HCT116 (cell line): ENCODE data around the gene C19orf18. TPM values are rescaled to one million over a fixed set of nuclear protein-coding genes. Genes with fewer than 3 reads are reported as not detected.

Experiments used
- ATAC-seq: fragments of 200-7000 bp; cut with Tn5 transposase; 2 replicates; pipeline ENCODE4 v1.9.1; 2020; ENCODE audit warnings: mild to moderate bottlenecking, moderate library complexity
- BruUV-seq: library from RNA; stranded (reverse); fragments of 400-500 nt; replicated peaks from 2 replicates; lab custom pipeline; 2021; lab: Mats Ljungman, UMichigan
- CTCF ChIA-PET: fragments of 300-600 bp; sonication (Branson Sonifier 250); formaldehyde crosslinking; loops from one replicate; lab custom pipeline; 2021; ENCODE audit warnings: antibody characterized with exemption; lab: Charles Lee
- POLR2A ChIA-PET: fragments of 300-600, 350-600 bp; sonication (Branson Sonifier 250); formaldehyde crosslinking; loops from one replicate; lab custom pipeline; 2021; ENCODE audit warnings: antibody characterized with exemption; lab: Charles Lee
- RAD21 ChIA-PET, 2 experiments: fragments of 300-600 bp; sonication (Branson Sonifier 250); formaldehyde crosslinking; loops; one replicate each; lab custom pipeline; 2023; ENCODE audit warnings: low total read pairs in 2 of 2; ENCODE audit not compliant: uncharacterized antibody in 2 of 2, unreplicated experiment in 2 of 2, low non-redundant PET in 1 of 2; lab: Charles Lee
- DNase-seq: peaks from one replicate; pipeline ENCODE4 v3.0.0-alpha.2; 2010; ENCODE audit warnings: low read depth, low spot score
- H2AFZ ChIP-seq: fragments of 200-600 bp; shearing (Covaris generic), sonication (generic); 2 replicates; pipeline ENCODE4 v1.6.1; 2017; ENCODE audit warnings: low read depth, mixed run types, mixed read lengths, antibody characterized with exemption, low read length; ENCODE audit not compliant: poor library complexity, severe bottlenecking
- H3K27ac ChIP-seq: 2 replicates; pipeline ENCODE4 v1.5.1; 2012; ENCODE audit warnings: low read depth, low read length
- H3K27me3 ChIP-seq: fragments of 200-600 bp; sonication (generic); 2 replicates; pipeline ENCODE4 v1.6.1; 2016; ENCODE audit warnings: mixed run types, low read length, mixed read lengths; ENCODE audit not compliant: insufficient read depth
- H3K36me3 ChIP-seq, 2 experiments: fragments of 200-500 bp in 1 of 2; fragments of 200-600 bp in 1 of 2; sonication (Bioruptor generic) in 1 of 2; sonication (generic) in 1 of 2; 2 replicates each; pipeline versions ENCODE4 v1.5.1 to v1.6.1; 2014 to 2016; ENCODE audit warnings: low read length in 2 of 2, inconsistent platforms in 1 of 2, mixed read lengths in 1 of 2, mixed run types in 1 of 2; ENCODE audit not compliant: insufficient read depth in 2 of 2, control insufficient read depth in 1 of 2
- H3K4me1 ChIP-seq, 2 experiments: fragments of 200-600 bp in 1 of 2; sonication (generic) in 1 of 2; 2 replicates each; pipeline versions ENCODE4 v1.5.1 to v1.6.1; 2012 to 2017; ENCODE audit warnings: low read length in 2 of 2, inconsistent platforms in 1 of 2, mild to moderate bottlenecking in 1 of 2, mixed read lengths in 1 of 2, mixed run types in 1 of 2, moderate library complexity in 1 of 2; ENCODE audit not compliant: insufficient read depth in 2 of 2, control insufficient read depth in 1 of 2
- H3K4me2 ChIP-seq: fragments of 200-600 bp; sonication (generic); 2 replicates; pipeline ENCODE4 v1.6.1; 2017; ENCODE audit warnings: mixed run types, low read length, mixed read lengths
- H3K4me3 ChIP-seq, 2 experiments: fragments of 200-600 bp in 1 of 2; sonication (generic) in 1 of 2; replicated peaks in 1 of 2; 2 replicates each; pipeline ENCODE4 v1.5.1; 2011 to 2016; ENCODE audit warnings: low read length in 2 of 2, control low read depth in 1 of 2, low read depth in 1 of 2, mild to moderate bottlenecking in 1 of 2, mixed read lengths in 1 of 2, mixed run types in 1 of 2
- H3K79me2 ChIP-seq: fragments of 200-600 bp; sonication (generic); 2 replicates; pipeline ENCODE4 v1.6.1; 2017; ENCODE audit warnings: mild to moderate bottlenecking, mixed run types, low read length, moderate library complexity, mixed read lengths; ENCODE audit not compliant: insufficient read depth
- H3K9ac ChIP-seq: fragments of 200-600 bp; sonication (generic); 2 replicates; pipeline ENCODE4 v1.6.1; 2016; ENCODE audit warnings: low read length, mixed read lengths
- H3K9me2 ChIP-seq: fragments of 200-600 bp; sonication (generic), shearing (Covaris generic); 2 replicates; pipeline ENCODE4 v1.6.1; 2017; ENCODE audit warnings: mixed run types, mild to moderate bottlenecking, moderate library complexity; ENCODE audit not compliant: insufficient read depth
- H3K9me3 ChIP-seq, 2 experiments: fragments of 200-500 bp in 1 of 2; fragments of 200-600 bp in 1 of 2; sonication (Bioruptor generic) in 1 of 2; sonication (generic) in 1 of 2; 2 replicates each; pipeline ENCODE4 v1.6.1; 2014 to 2017; ENCODE audit warnings: low read length in 2 of 2, mixed read lengths in 2 of 2, inconsistent platforms in 1 of 2, low read depth in 1 of 2, mild to moderate bottlenecking in 1 of 2, mixed run types in 1 of 2, moderate library complexity in 1 of 2; ENCODE audit not compliant: control insufficient read depth in 1 of 2, insufficient read depth in 1 of 2
- H4K20me1 ChIP-seq: fragments of 200-600 bp; sonication (generic), shearing (Covaris generic); 2 replicates; pipeline ENCODE4 v1.6.1; 2017; ENCODE audit warnings: mixed run types, mild to moderate bottlenecking, moderate library complexity; ENCODE audit not compliant: insufficient read depth
- ATF3 ChIP-seq: IDR thresholded peaks from 2 replicates; pipeline ENCODE4 v1.6.1; 2012
- ELF1 ChIP-seq: IDR thresholded peaks from 2 replicates; pipeline ENCODE4 v1.6.1; 2012; ENCODE audit warnings: low read depth, borderline replicate concordance
- EZH2 ChIP-seq: fragments of 200-600 bp; sonication (generic); IDR thresholded peaks from 2 replicates; pipeline ENCODE4 v1.6.1; 2017; ENCODE audit warnings: antibody characterized with exemption, mixed run types
- FOSL1 ChIP-seq: IDR thresholded peaks from 2 replicates; pipeline ENCODE4 v1.6.1; 2012; ENCODE audit warnings: low read depth
- JUND ChIP-seq: IDR thresholded peaks from 2 replicates; pipeline ENCODE4 v1.6.1; 2012
- MAX ChIP-seq: IDR thresholded peaks from 2 replicates; pipeline ENCODE4 v1.6.1; 2012
- POLR2A ChIP-seq: IDR thresholded peaks from 2 replicates; pipeline ENCODE4 v1.7.0; 2011; ENCODE audit warnings: borderline replicate concordance; ENCODE audit not compliant: insufficient read depth, insufficient read length; ENCODE audit errors: extremely low read depth
- POLR2AphosphoS5 ChIP-seq: IDR thresholded peaks from 2 replicates; pipeline ENCODE4 v1.6.1; 2011; ENCODE audit warnings: mild to moderate bottlenecking, low read depth, low read length, moderate library complexity
- SP1 ChIP-seq: IDR thresholded peaks from 2 replicates; pipeline ENCODE4 v1.6.1; 2012; ENCODE audit warnings: low read depth
- SRF ChIP-seq: IDR thresholded peaks from 2 replicates; pipeline ENCODE4 v1.6.1; 2012; ENCODE audit warnings: low read depth
- TCF7L2 ChIP-seq: IDR thresholded peaks from 2 replicates; pipeline ENCODE4 v1.7.0; 2011; ENCODE audit warnings: borderline replicate concordance, inconsistent platforms; ENCODE audit not compliant: insufficient read depth, insufficient read length; ENCODE audit errors: extremely low read depth
- YY1 ChIP-seq: IDR thresholded peaks from 2 replicates; pipeline ENCODE4 v1.6.1; 2011; ENCODE audit warnings: low read length, low read depth, moderate library complexity, mild to moderate bottlenecking; ENCODE audit not compliant: insufficient replicate concordance; ENCODE audit errors: extremely low read depth
- ZFX ChIP-seq: fragments of 450-650 bp; IDR thresholded peaks from 2 replicates; pipeline ENCODE4 v1.6.1; 2017
- intact Hi-C: fragments of 100-400 bp; cut with micrococcal nuclease; formaldehyde crosslinking; loops from 2 replicates; pipeline ENCODE4 v1.10.0; 2022
- total RNA-seq: library from RNA; stranded (reverse); gene quantifications from one replicate; pipeline ENCODE4 v1.2.1, GENCODE V29; 2021; ENCODE audit not compliant: unreplicated experiment

Gene C19orf18
- total RNA-seq, 1 experiment from 2014 or later = not detected

GRCh38 chr19:57914531-57914930, 59.8 kb downstream of the C19orf18 start:
- DNase-seq (no peak), ATAC-seq (no peak)
- BruUV-seq = no TSS peak
- H3K79me2 ChIP-seq = no peaks in the 10 kb centered on the region
- ChIA-PET RAD21 (no interaction called here), POLR2A (no interaction called here), CTCF (no interaction called here)
- intact Hi-C loops = loop anchor here (10.0 kb wide), 1 partner anchor 280 kb away; the partner anchor contains the start of gene ZNF211
- no peak overlapping the region for H2AFZ ChIP-seq
- H3K27me3 ChIP-seq = no peaks in the 10 kb centered on the region
- H4K20me1 ChIP-seq = no peaks in the 10 kb centered on the region
- no peaks in the 10 kb centered on the region; a peak in 1 of 4 replicates for H3K9me3 ChIP-seq
- no peak overlapping the region for H3K4me3 ChIP-seq
- H3K4me1 ChIP-seq = peaks cover 0 to 6% of the 10 kb centered on the region in 2 experiments; a peak in 1 of 4 replicates
- no peak overlapping the region for H3K27ac ChIP-seq
- no peak overlapping the region for H3K4me2 ChIP-seq
- peaks cover 3 to 9% of the 10 kb centered on the region in 2 experiments; a peak in 3 of 4 replicates for H3K36me3 ChIP-seq
- H3K9me2 ChIP-seq = no peaks in the 10 kb centered on the region
- H3K9ac ChIP-seq = no peak overlapping the region
- TF ChIP-seq SRF (no peak), JUND (no peak), ELF1 (no peak), EZH2 (no peak), MAX (no peak), FOSL1 (no peak), TCF7L2 (no peak), POLR2A (no peak), ZFX (no peak), ATF3 (no peak), POLR2AphosphoS5 (no peak), YY1 (no peak), SP1 (no peak)

Other genes with a start within 250 kb of the C19orf18 start
- not detected for gene ZNF671, start 246.9 kb downstream of the C19orf18 start, total RNA-seq
- 8.6 TPM for gene ZNF776, start 227.7 kb downstream of the C19orf18 start, total RNA-seq
- 3.5 TPM for gene ZNF586, start 204.9 kb downstream of the C19orf18 start, total RNA-seq
- gene ZNF552, start 159.6 kb downstream of the C19orf18 start, total RNA-seq = 7.1 TPM
- gene ZNF587B, start 144.2 kb downstream of the C19orf18 start, total RNA-seq = 14.1 TPM
- 25.9 TPM for gene ZNF587, start 124.7 kb downstream of the C19orf18 start, total RNA-seq
- 2.5 TPM for gene ZNF814, start 85.5 kb downstream of the C19orf18 start, total RNA-seq
- gene ZNF417, start 57.9 kb downstream of the C19orf18 start, total RNA-seq = 6.8 TPM
- not detected for gene ZNF418, start 39.1 kb downstream of the C19orf18 start, total RNA-seq
- not detected for gene ZNF256, start 26.8 kb downstream of the C19orf18 start, total RNA-seq
- gene ZNF606, start 28.3 kb upstream of the C19orf18 start, total RNA-seq = 0.05 TPM
- not detected for gene ZSCAN1, start 59.5 kb upstream of the C19orf18 start, total RNA-seq
- gene ZNF135, start 84.7 kb upstream of the C19orf18 start, total RNA-seq = not detected
- gene ZSCAN18, start 123.7 kb upstream of the C19orf18 start, total RNA-seq = 0.12 TPM
- 1.7 TPM for gene ZNF329, start 176.3 kb upstream of the C19orf18 start, total RNA-seq
- 7.8 TPM for gene ZNF274, start 208.5 kb upstream of the C19orf18 start, total RNA-seq